GM21717 (cell line): Measurements from ENCODE around the gene VSX2.
"Not testable (repeated sequence)": the region's sequence is repeated elsewhere in the genome, so short reads cannot be mapped to it uniquely, and the experiment has no call there.

Source experiments
- ATAC-seq: cut with Tn5 transposase; IDR thresholded peaks from one replicate; pipeline ENCODE4 v1.9.1; 2021; ENCODE audit warnings: mild to moderate bottlenecking, moderate library complexity; ENCODE audit not compliant: unreplicated experiment

Gene VSX2

GRCh38 chr14:74257941-74258763 lies 18.9 kb downstream of the VSX2 start:
- ATAC-seq, result no peak

GRCh38 chr14:74258764-74259035 lies 19.5 kb downstream of the VSX2 start:
- ATAC-seq, result no peak

GRCh38 chr14:74259513-74259912 lies 20.3 kb downstream of the VSX2 start:
- ATAC-seq, result no peak

GRCh38 chr14:74260525-74261233 lies 21.4 kb downstream of the VSX2 start:
- ATAC-seq, result no peak

- ATAC-seq, result no peak
These were observed 22.0 kb downstream of the VSX2 start for GRCh38 chr14:74261288-74261687.

GRCh38 chr14:74262076-74262475 lies 22.8 kb downstream of the VSX2 start:
- ATAC-seq, result no peak

- ATAC-seq, result no peak
These were observed 23.9 kb downstream of the VSX2 start for GRCh38 chr14:74263181-74263580.

GRCh38 chr14:74263921-74264320 lies 24.7 kb downstream of the VSX2 start:
- ATAC-seq, result no peak

GRCh38 chr14:74265301-74265965 lies 26.2 kb downstream of the VSX2 start:
- ATAC-seq, result no peak

- ATAC-seq, result no peak
These were observed 28.3 kb downstream of the VSX2 start for GRCh38 chr14:74267588-74267987.

- ATAC-seq, result not testable (repeated sequence)
These were observed 31.3 kb downstream of the VSX2 start for GRCh38 chr14:74270382-74271177.

GRCh38 chr14:74271365-74271764 lies 32.1 kb downstream of the VSX2 start:
- ATAC-seq, result no peak

GRCh38 chr14:74275241-74275841 lies 36.1 kb downstream of the VSX2 start:
- no peak for ATAC-seq

- no peak for ATAC-seq
These were observed 38.8 kb downstream of the VSX2 start for GRCh38 chr14:74278080-74278479.

- ATAC-seq, result no peak
These were observed 41.8 kb downstream of the VSX2 start for GRCh38 chr14:74281069-74281468.

GRCh38 chr14:74286736-74287135 lies 47.5 kb downstream of the VSX2 start:
- ATAC-seq, result no peak

- ATAC-seq, result no peak
These were observed 50.6 kb downstream of the VSX2 start for GRCh38 chr14:74289801-74290200.

GRCh38 chr14:74290415-74290814 lies 51.2 kb downstream of the VSX2 start:
- ATAC-seq, result no peak

- ATAC-seq, result no peak
These were observed 52.8 kb downstream of the VSX2 start for GRCh38 chr14:74292061-74292460.

GRCh38 chr14:74293606-74294005 lies 54.4 kb downstream of the VSX2 start:
- no peak for ATAC-seq

- ATAC-seq, result no peak
These were observed 56.8 kb downstream of the VSX2 start for GRCh38 chr14:74296037-74296467.
